CD4-positive, alpha-beta T cell treated with Interleukin-6 for 4 hours (primary cell): ENCODE results near the gene LAX1.
"Not testable (repeated sequence)": the region's sequence is repeated elsewhere in the genome, so short reads cannot be mapped to it uniquely, and the experiment has no call there.

Source experiments
- DNase-seq: peaks from one replicate; pipeline ENCODE4 v3.0.0-alpha.2; 2020; ENCODE audit warnings: mixed read lengths

The LAX1 gene

GRCh38 chr1:203769505-203770343 is 4.7 kb downstream of the LAX1 start:
- no peak for DNase-seq

DNA sequence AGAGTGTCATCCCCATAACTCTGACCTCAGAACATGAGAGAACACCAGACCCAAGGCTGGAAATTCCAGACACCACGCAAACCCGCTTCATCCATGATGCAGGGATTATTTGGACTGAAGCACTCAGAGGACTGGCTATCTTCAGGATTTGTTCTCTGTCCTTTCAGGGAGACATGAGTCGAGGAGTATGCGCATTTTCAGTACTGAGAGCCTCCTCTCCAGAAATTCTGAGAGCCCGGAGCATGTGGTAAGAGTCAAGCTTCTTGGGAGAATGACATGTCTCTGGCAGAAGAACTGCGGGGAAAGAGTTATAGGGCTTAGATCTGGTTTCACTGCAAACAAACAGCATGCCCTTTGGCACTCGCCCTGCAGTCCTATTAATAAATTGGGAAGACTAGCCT is 6.9 kb downstream of the LAX1 start:
- DNase-seq, result no peak

DNA sequence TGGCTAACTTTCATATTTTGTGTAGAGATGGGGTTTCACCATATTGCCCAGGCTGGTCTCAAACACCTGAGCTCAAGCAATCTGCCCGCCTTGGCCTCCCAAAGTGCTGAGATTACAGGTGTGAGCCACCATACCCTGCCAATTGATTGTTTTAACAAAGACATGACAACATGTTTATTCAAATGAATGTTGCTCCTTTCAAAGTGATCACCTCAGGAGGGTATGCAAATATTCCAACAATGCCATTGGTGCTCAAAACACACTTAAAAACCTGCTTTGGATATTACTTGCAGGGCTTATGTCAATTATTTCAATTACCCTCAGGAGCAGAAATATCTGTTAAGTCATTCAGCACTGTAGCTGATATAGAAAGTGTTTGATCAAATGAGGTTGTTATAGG is 7.9 kb downstream of the LAX1 start:
- DNase-seq, result no peak

- DNase-seq, result no peak
Measured at GRCh38 chr1:203776636-203777035, 11.7 kb downstream of the LAX1 start.

DNA sequence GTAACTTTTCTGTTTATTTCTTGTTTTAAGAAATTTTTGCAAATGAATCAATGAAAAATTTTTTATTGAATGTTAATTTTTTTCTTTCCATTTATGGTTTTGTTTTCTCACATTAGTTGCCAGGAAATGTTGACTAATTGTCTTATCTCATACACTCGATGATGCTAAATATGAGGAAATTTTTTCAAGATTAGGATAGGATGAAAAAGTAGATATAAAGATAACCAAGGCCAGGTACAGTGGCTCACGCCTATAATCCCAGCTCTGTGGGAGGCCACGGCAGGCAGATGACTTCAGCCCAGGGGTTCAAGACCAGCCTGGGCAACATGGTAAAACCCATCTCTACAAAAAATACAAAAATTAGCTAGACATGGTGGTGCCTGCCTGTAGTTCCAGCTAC is 12.6 kb downstream of the LAX1 start:
- DNase-seq, result no peak

DNA sequence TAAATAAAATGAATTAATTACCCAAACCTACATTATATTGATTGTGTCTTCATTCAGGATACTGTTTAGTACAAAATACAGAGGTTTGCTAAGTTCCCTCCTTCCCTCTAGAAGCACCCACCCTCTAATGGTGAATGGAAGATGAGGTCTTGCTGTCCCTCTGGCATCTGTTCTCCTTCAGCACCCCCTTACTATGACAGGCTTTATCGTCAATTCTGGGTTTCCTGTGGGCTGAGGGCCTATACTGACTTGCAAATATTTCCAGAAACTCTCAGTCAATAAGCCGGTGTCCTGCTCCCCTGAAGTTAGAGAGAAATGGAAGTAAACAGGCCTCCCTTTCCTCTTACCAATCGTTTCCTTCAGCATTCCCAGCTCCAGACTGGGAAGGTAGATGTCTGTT is 13.2 kb downstream of the LAX1 start:
- no peak for DNase-seq

DNA sequence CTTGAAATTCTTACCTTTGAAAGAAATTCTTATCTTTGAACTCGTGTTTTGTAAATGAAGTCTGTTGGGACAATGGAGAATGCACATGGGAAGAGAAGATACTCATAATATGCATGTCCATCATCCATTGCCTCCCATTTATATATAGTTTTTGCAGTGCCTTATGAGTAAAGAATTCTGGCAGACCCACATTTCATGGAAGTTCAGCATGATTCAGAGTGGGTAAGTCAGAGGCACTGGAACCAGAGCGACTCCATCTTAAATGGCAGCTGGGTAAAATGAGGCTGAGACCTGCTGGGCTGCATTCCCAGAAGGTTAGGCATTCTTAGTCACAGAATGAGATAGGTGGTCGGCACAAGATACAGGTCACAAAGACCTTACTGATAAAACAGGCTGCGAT is 13.8 kb downstream of the LAX1 start:
- DNase-seq, result no peak

DNA sequence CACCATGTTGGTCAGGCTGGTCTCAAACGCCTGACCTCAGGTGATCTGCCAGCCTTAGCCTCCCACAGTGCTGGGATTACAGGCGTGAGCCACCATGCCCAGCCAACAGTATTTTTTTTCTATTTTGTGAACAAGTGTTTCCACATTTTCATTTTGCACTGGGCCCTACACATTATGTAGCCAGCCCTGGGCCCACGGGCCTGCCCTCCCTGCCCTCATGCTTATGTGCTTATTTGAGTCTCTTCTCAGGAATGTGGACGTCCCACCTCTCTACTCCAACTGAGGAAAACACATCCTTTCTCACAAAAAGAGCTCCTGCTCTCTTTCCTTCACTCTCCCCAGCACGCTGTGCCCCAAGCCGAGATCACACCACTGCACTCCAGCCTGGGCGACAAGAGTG is 17.0 kb downstream of the LAX1 start:
- no peak for DNase-seq

DNA sequence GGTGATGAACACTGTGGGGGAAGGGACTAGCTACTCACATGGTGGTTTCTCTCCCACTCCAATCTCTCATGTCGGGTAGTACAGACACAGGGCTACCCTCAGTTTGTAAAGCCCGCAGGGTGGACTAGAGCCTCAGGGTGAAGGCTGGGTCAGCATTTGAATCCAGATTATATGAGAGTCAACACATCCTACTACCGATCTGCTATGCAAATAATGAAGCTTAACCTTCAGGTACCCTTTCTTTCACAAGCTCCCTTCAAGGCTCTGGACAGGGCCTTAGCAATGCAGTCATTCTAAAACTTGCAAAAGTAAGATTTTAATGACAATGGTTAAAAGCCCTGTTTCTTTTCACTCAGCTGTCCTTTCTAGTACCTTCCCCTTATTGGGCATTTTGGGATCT is 25.0 kb downstream of the LAX1 start:
- DNase-seq, result no peak

DNA sequence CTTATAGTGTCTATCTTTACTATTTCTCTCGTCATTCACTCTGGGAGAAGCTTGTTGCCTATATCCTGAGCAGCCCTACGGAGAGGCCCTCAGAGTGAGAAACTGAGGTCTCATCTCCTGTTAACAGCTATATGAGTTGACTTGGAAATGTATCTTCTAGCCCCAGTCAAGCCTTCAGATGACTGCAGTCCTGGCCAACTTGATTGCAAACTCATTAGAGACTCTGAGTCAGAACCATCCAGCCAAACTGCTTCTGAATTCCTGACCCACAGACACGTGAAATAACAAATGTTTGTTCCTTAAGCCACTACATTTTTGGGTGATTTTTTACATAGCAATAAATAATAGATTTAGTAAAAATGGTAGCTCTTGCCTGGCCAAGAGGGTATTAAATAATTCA is 26.5 kb downstream of the LAX1 start:
- no peak for DNase-seq

DNA sequence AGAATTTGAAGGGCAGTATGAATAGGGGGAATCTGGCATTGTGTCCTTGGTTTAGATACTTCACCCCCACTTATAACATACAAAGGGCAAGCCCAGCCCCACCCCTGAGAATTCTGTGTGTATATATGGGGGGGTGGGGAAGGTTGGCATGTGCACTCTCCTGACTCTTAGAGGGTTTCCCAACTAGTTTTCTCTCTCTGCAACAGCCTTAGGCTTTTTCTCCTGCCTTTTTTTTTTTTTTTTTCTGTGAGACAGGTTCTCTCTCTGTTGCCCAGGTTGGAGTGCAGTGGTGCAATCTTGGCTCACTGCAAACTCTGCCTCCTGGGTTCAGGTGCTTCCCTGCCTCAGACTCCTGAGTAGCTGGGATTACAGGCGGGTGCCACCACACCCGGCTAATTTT is 27.5 kb downstream of the LAX1 start:
- DNase-seq, result no peak

GRCh38 chr1:203793561-203793960 is 28.6 kb downstream of the LAX1 start:
- not testable (repeated sequence) for DNase-seq

DNA sequence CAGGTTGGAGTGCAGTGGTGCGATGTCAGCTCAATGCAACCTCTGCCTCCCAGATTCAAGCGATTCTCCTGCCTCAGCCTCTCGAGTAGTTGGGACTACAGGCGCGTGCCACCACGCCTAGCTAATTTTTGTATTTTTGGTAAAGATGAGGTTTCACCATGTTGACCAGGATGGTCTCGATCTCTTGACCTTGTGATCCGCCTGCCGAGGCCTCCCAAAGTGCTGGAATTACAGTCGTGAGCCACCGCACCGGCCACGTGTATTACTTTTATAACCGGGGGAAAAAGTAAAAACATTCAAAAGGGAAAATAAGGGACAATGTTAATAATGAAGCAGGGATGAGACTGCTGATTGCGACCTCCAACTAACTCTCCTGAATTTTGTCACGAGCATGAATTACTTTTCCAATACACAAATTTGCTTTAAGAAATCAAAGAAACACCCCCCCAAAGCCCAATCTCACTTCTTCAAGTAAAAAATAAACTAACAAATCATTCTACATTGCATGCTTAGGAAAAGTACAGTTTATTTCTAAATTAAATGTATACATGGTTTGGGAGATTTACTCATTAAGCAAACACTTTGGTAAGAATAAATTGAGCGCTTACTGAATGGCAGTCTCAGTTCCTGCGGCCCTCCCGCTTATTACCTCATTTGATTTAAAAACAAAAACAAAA is 29.9 kb downstream of the LAX1 start:
- DNase-seq, result no peak

- peak; percentile 98 for DNase-seq
Measured at GRCh38 chr1:203795441-203796235, 30.7 kb downstream of the LAX1 start, which contains the start of the genes ZBED6 and ZC3H11A. TSS of gene ZBED6 (plus strand) at chr1:203795623. CDS start at chr1:203797523, 1,900 bp downstream. TSS of gene ZC3H11A (plus strand) at chr1:203795623. CDS start at chr1:203817071, 21,448 bp downstream.

DNA sequence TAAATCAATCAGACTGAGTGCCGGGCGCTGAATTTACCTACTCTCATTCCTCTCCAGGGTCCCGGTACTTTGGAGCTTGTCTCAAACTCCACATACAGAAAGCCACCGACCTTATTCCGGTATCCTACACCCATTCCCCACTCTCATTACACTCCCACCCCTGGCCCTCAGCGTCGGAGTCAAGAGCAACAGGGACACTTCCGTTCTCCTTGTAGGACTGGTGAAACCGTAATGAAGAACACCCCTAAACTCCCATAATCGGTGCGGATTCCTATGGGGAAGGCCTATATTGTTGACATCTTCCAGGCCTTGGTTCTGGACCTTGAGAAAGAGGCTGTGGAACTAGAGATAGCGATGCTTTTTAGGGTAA is 31.2 kb downstream of the LAX1 start:
- DNase-seq, result peak; percentile 32

DNA sequence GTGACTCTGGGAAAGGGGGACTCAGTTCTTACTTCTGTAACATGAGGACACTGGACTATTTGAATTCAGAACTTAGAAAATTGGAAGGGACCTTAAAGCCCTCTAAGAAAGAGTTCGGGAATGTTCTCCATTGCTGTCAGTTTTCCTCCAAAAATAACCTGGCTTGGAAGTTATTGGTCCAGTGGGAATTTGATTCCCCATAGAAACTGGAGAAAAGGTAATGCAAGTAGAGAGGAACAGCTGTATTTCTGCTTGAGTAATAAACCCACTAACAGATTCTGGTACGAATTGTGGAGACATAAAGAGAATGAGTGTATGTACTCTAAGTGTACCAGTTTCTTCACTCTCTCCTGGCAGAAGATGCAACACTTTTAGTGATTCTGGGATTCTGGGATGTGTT is 32.2 kb downstream of the LAX1 start:
- no peak for DNase-seq

GRCh38 chr1:203797948-203798655 is 33.1 kb downstream of the LAX1 start:
- no peak for DNase-seq

DNA sequence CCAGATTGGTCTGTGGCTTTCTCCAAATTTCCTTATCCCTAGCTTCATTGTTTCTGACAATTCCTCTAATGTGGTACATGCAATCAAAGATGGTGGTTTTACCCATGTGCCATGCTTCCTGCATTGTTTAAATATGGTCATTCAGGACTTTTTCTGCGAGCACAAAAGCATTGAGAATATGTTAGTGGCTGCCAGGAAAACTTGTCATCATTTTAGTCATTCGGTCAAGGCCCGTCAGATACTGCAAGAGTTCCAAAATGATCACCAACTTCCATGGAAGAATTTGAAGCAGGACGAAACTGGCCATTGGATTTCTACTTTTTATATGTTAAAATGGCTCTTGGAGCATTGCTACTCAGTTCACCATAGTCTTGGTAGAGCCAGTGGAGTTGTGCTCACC is 34.2 kb downstream of the LAX1 start:
- DNase-seq, result no peak

DNA sequence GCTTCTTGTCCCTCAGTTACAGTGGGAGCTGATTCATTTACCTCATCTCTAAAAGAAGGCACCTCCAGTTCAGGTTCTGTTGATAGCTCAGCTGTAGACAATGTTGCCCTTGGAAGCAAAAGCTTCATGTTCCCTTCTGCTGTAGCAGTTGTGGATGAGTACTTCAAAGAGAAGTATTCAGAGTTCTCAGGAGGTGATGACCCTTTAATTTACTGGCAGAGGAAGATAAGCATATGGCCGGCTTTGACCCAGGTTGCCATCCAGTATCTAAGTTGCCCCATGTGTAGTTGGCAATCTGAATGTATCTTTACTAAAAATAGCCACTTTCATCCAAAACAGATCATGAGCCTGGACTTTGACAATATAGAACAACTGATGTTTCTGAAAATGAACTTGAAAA is 35.0 kb downstream of the LAX1 start:
- no peak for DNase-seq

GRCh38 chr1:203805689-203806088 is 40.7 kb downstream of the LAX1 start:
- DNase-seq, result no peak

DNA sequence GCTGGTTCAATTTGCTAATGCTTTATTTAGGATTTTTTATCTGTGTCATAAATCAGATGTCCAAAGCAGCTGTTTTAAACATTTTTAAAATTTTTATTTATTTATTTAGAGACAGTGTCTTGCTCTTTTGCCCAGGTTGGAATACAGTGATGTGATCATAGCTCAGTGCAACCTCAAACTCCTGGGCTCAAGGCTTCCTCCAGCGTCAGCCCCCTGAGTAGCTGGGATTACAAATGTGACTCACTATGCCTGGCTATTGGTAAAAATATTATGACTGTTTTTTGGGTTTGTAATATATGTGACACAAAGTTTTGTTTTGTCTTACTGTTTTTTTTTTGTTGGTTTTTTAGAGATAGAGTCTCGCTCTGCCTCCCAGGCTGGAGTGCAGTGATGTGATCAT is 42.2 kb downstream of the LAX1 start:
- no peak for DNase-seq

GRCh38 chr1:203813581-203814341 is 48.8 kb downstream of the LAX1 start:
- no peak for DNase-seq
